B cell (primary cell): ENCODE data around the gene GNA15.

Experiments used
- EZH2 ChIP-seq: IDR thresholded peaks from 2 replicates; pipeline ENCODE4 v1.6.1; 2012; ENCODE audit warnings: borderline replicate concordance, low read depth, mild to moderate bottlenecking, moderate library complexity, low read length; ENCODE audit not compliant: insufficient read depth, poor library complexity, severe bottlenecking
- TF ChIP-seq, protein P1 (sequence below): fragments of 200-600 bp; IDR thresholded peaks from one replicate; pipeline ENCODE4 v1.8.0; 2022; ENCODE audit warnings: antibody characterized with exemption, mild to moderate bottlenecking

DNA sequence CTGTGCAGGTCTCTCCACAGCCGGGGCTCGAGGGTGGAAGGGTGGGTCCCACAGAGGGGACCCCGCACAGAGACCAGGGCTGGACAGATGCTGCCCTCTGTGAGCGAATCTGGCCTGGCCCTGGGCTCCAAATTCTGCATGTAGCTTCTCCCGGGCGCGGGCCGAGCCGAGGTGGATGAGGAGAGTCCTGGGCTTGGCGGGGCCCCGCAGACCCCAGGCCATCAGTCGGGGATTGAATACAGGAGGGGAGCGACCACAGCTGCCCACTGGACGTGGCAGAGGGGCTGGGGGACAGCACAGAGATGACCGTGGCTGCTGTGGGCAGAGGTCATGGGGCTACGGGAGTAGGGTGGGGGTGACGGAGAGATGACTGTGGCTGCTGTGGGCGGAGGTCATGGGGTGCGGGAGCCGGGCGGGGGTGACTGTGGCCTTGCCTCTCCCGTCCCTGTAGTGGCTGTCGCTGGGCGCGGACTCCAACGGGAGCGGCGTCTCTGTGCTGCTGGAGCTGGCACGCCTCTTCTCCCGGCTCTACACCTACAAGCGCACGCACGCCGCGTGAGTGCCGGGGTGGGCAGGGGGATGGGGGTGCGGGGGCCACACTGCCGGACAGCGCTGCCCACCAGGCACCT is 65.4 kb downstream of the GNA15 start:
- TF ChIP-seq, protein P1, sequence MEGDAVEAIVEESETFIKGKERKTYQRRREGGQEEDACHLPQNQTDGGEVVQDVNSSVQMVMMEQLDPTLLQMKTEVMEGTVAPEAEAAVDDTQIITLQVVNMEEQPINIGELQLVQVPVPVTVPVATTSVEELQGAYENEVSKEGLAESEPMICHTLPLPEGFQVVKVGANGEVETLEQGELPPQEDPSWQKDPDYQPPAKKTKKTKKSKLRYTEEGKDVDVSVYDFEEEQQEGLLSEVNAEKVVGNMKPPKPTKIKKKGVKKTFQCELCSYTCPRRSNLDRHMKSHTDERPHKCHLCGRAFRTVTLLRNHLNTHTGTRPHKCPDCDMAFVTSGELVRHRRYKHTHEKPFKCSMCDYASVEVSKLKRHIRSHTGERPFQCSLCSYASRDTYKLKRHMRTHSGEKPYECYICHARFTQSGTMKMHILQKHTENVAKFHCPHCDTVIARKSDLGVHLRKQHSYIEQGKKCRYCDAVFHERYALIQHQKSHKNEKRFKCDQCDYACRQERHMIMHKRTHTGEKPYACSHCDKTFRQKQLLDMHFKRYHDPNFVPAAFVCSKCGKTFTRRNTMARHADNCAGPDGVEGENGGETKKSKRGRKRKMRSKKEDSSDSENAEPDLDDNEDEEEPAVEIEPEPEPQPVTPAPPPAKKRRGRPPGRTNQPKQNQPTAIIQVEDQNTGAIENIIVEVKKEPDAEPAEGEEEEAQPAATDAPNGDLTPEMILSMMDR, result no peak
- TF ChIP-seq EZH2, result no peak
